ENCODE data around the gene OR7A5.
A peak's percentile ranks its signal among the peaks of the same experiment; 100 is the strongest.
"Not testable (repeated sequence)": the region's sequence is repeated elsewhere in the genome, so short reads cannot be mapped to it uniquely, and the experiment has no call there.

OR7A5 gene

DNA sequence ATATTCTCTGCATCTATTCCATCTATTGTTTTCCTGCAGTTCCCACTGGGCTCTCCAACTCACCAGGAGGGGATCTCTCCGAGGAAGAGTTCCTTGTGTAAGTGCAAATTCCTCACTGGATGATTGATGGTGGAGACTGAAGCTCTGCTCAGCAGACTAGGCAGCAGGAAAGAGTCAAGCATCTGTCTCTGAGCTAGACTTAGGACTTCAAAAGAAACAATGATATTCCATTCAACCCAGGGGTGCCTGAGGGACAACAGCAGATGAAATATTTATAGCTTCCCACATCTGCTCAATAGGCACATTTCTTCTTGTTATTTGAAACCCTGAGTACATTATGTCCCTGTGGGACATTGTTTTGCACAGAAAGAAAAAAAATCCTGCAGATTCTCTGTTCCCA lies at the start of gene OR7A5, which contains the start of gene OR7C1:
Gene OR7A5, minus strand, starts transcription at position 175 of the 400 bp plus-strand sequence. CDS start 6,944 bp downstream, outside the sequence.
Gene OR7C1, minus strand, starts transcription at position 175 of the 400 bp plus-strand sequence. CDS start 35,049 bp downstream, outside the sequence.
- DNase-seq: no peak

DNA sequence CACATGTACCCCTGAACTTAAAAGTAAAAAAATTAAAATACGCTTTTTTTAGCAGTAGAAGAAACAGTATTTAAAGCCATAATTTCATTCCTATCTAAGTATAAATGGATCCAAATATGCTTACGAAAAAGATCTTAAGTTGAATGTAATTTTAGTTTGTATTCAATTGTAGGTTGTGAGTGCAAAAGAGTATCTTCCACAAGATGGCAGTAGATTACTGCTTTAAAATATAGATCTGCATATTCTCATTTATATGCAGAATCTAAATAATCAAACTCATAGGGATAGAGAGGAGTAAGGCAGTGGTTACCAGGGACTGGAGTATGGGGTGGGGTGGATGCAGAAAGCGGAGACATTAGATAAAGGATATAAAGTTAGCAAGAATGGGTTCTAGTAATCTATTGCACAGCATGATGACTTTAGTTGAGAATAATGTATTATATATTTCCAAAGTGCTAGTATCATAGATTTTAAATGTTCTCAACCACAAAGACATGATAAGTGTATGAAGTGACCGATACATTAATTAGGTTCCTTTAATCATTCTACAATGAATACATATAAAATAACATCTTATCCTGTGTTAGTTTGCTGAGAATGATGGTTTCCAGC lies 36.7 kb upstream of the OR7A5 start:
- no peak for DNase-seq

DNA sequence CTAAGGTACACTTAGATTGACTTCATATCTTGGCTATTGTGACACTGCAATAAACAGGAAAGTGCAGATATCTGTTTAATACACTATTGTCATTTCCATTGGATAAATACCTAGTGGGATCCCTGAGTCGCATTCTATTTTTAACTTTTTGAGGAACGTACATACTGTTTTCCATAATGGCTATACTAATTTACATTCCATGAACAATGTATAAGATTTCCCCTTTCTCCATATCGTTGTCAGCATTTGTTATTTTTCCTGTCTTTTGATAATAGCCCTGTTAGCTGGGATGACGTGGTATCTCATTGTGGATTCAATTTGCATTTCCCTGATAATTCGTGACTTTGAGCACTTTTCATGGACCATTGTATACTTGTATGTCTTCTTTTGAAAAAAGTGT lies 33.5 kb upstream of the OR7A5 start:
- DNase-seq: no peak

DNA sequence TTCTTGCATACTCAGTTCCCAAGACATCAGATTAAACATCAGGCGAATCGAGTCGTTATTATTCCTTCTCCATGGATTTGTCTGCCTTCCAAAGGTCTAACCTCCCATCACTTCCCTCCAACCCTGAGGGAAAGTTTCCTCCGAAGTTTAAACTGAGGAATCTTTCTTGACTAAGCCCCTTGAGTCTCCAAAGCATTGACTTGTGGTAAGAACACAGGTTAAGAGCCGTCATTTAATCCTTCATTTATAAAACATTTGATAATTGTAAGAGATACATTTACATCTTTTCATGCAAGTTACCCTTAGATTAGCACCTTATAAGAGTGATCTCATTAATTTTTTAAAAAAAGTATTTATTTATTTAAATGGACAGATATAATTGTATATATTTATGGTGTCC lies 13.8 kb upstream of the OR7A5 start, which contains the start of gene OR7A10:
Gene OR7A10, minus strand, starts transcription at position 101 of the 400 bp plus-strand sequence. CDS start 7,045 bp downstream, outside the sequence.
- no peak for DNase-seq

DNA sequence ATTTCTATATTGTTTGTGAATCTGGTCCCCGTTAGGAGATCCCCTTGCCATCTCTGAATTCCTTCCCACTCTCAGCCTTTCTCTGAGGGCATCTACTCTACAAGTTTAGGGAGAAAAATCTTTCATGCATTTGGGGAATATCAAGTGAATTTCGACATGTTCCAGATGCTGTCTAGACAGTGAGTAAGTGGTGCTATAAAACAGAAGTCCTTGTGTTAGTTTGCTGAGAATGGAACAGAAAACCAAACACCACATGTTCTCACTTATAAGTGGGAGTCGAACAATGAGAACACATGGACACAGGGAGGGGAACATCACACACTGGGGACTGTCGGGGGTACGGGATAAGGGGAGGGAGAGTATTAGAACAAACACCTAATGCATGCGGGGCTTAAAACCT lies 8.6 kb upstream of the OR7A5 start:
- no peak for DNase-seq

DNA sequence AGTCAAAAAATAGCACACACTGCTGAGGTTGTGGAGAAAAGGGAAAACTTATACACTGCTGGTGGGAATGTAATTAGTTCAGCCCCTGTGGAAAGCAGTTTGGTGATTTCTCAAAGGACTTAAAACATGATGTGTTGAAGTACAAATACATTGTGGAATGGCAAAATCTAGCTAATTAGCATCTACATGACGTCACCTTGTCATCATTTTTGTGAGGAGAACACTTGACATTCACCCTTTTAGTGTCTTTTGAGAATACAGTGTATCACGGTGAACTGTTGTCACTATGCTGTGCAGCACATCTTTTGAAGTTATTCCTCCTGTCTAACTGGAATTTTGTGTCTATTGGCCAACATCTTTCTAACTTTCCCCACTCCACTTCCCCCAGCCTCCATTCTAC lies 8.2 kb upstream of the OR7A5 start:
- no peak for DNase-seq

DNA sequence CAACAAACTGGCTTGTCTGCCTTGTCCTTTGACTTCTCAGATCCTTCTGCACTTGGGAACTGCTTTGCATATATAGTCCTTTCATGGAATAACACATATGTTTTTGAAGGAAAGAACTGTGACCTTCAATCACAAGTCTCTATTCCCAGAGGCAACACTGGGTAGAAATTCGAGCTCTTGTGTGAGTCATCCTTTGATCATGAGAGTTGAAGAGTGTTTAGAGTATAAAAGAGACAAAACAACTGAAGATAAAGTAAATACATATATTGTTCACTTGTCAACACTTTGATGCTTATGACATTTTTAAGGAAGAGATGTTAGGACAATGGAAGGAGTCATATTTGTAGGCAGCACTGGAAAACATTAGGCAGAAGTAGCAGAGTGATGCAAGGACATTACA lies 5.2 kb upstream of the OR7A5 start:
- no peak for DNase-seq

DNA sequence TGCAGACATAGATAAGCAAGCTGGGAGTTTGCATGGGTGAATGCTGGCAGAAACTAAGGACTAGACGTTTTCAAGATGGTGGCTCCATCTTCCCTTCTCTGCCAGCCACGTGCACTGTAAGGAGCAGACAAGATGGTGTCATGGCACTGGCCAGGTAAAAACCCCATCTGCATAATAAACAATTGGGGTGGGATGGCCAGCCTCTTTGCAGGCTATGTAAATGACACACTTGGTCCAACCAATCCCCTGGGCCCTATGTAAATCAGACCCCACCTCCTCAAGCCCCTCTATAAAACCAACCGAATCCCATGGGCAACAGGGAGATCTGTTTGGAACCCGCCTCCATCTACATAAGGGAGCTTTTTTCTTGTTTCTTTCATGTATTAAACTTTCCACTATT lies 2.4 kb upstream of the OR7A5 start:
- DNase-seq: no peak

DNA sequence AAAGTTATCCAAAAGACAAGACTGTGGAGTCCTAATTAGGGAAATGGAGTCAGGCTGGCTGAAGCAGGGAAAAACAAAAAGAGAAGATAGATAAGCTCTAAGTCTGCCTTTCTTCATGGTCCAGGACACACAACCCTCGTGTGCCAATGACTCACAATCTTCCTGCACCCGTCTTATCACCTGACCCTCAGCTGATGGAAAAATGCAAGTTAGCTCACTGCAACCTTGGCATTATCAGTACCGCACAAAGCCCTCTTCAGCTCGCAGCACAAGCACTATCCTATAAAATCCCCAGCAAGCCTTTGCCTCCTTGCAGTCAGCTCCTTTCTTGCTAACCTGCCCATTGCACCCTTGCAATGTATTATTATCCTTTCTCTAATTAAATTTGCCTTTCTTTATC lies 4.3 kb downstream of the OR7A5 start:
- no peak for DNase-seq

DNA sequence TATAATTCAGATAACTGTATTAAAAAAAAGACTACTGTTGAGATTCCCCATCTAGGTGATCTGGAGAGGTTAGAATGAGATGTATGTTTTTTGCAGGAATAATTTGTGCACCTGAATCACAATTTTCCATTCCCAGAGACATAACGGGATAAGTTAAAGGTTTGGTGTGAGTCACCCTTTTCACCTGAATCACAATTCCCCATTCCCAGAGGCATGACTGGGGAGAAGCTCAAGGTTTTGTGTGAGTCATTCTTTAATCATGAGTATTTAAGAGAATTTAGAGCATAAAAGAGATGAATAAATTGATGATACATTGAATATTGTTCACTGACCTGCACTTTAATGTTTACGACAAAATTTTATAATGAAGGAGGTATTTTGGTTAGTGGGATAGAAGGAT lies 9.0 kb downstream of the OR7A5 start:
- DNase-seq: no peak

DNA sequence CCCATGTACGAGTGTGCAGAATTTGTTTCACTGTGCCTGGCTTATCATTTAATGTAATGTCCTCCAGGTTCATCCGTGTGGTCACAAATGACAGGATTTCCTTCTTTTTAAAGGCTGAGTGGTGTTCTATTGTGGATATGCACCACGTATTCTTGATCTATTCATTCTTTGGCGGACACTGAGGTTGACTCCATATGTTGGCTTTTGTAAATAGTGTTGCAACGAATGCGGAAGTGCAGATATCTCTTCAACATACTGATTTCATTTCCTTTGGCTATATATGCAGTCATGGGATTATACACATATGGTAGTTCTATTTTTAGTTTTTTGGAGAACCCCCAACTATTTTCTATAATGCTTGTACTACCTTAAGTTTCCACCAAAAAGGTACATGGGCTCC lies 13.0 kb downstream of the OR7A5 start:
- no peak for DNase-seq

DNA sequence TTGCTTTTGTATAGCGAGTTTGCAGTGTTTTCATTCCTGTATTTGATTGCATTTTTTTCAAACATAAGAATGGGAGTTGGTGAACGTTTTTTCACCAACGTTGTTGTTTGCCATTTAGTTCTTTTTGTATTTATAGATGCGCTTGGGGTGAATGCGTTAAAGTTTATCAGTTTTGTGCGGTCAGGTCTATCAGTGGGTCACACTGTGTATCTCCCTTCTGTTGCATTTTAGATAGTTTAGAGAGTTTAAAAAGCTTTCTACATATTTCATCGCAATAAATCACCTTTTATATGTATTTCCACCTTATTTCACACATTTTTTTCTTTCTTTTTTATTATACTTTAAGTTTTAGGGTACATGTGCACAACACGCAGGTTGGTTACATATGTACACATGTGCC lies 16.4 kb downstream of the OR7A5 start:
- DNase-seq: no peak

DNA sequence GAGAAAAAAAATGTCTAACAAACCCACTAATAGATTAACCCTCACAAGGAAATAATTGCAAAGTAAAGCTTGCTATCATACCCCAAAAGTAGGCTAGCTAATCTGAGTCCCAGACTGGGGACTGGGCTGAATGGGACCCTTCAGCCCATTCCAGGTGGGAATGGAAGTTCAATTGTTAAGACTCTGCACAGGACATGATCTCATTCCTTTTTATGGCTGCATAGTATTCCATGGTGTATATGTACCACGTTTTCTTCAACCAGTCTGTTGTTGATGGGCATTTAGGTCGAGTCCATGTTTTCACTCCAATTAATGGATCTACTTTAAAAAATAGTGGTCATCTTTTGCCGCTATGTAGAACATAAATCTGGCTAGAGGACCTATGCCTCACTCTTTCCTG lies 17.9 kb downstream of the OR7A5 start:
- DNase-seq: no peak

DNA sequence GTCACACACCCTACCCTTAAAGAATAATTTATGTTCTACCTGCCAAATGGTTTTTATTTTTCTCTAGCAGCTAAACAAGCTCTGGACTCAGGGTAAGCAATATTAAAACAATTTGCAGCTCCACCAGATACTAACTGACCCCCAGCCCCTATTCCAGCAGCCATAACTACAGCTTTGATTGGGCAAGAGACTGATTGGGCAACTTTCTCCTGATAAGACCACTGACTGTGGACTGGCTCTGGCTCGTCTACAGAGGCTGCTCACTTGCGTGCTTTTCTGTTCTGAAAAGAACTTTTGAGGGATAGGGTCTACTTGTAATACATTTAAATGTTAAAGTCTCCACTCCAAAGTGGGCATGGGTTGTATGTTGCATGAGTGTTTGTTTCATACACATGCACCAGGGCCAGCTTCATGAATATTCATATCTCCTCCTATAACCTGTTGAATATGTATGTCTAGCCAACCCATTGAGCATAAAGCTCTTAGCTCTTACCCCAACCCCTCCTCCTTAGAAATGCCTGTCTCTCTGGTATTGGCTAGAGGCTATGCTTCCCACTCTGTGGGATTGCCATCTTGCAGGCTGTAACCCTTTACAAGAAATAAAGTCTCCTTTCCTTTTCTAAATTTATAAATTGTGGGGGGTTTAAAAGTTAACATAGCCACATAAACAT lies 19.9 kb downstream of the OR7A5 start:
- DNase-seq: no peak

DNA sequence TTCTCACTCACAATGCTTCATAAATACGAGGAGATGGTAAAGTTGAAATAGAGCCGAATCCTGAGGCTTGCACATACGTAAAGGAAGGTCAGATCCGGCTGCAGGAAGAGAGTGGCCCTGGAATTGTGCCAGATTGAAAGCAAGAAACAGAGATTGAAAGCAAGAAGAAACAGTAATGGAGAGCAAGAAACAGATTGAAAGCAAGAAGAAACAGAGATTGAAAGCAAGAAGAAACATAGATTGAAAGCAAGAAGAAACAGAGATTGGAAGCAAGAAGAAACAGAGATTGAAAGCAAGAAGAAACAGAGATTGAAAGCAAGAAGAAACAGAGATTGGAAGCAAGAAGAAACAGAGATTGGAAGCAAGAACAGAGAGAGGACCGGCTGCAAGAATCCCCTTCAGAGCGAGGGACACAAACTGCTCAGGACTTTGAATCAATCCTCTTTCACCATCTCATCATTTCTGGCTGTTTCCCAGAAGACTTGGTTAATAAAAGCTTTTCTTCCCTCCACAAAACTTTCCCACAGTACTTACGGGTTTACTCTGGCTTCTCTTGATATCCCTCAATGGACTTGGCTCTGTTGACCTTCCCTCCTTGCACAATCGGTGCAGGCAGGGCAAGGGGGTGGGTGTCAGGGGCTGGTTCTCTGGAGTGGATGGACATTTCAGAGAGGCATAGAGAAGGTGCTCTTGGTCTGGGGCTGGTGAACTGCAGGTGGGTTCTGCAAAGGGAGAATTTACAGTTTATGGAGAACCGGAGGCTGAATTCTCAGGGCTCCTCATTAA lies 25.5 kb downstream of the OR7A5 start:
- DNase-seq: no peak

DNA sequence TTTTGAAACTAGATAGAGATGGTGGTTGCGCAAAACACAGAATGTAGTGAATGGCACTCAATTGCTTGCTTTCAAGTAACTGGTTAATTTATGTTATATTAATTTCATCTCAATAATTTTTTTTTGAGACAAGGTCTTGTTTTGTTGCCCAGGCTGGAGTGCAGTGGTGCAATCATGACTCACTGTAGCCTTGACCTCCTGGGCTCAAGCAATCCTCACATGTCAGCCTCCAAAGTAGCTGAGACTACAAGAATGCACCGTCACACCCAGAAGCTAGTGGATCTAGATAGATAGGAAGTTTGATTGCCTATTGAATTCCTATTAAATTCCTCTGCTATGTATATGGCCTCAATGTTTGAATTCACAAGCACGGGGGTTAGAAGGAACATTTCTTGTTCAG lies 30.2 kb downstream of the OR7A5 start:
- no peak for DNase-seq

DNA sequence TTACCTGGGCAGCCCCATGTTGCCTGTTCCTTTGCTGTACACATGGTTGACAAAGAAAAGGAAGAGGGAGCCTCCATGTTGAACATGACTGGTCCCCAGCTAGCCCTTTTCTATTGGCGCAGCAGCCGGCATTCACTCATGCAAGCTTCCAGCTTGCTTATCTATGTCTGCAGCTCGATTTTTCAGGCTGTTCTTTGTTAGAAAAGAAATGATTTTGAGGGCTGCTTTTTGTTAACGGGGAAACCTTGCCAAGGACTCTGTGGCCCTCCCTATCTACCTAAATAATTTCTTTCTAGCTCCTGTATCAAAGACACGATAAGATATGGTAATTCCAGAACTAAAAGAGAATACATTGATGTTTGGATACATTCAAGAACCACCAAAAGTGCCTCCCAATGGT lies 36.2 kb downstream of the OR7A5 start:
- no peak for DNase-seq

DNA sequence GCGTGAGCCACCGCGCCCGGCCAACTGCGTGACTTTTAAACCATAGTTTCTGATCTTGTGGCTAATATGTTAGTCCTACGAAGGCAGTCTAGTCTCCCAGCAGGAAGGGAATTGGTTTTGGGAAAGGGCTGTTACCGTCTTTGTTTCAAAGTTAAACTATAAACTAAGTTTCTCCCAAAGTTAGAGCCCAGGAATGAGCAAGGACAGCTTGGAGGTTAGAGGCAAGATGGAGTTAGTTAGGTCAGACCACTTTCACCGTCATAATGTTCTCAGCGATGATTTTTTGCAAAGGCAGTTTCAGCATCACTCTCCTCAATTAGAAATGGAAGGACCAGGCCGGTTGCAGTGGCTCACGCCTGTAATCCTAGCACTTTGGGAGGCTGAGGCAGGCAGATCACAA lies 39.0 kb downstream of the OR7A5 start:
- DNase-seq: no peak

DNA sequence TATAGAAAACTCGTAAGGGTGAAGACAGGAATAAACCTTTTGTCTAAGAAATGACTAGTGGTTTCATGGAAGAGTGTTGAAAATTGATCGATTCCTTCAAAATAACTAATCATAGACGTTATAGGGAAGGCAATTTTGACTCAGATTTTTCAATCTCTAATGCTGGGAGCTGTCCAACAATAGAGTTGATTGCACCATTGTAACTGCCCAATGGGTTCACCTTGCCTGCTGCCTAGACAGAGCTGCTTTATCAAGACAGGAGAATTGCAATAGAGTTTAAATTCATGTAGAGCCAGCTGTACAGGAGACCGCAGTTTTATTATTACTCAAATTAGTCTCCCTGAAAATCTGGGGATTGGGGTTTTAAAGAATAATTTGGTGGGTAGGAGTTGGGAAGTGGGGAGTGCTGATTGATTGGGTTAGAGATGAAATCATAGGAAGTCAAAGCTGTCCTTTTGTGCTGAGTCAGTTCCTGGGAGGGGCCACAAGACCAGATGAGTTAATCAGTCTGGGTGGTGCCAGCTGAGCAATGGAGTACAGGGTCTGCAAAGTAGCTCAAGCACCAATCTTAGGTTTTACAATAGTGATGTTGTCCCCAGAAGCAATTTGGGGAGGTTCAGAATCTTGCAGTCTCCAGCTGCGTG lies 39.8 kb downstream of the OR7A5 start:
- DNase-seq: no peak

DNA sequence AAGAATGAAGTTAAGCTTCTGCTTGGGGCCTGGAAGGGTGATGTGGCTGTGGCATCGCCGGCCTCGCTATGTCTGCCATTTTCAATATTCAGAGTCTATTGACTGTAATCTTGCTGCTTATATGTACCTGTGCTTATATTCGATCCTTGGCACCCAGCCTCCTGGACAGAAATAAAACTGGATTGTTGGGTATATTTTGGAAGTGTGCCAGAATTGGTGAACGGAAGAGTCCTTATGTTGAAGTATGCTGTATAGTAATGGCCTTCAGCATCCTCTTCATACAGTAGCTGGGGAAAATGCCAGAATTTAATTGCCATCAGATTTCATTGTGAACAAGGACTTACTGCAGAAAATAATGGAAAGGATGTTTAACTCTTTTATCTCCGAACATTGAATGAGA lies 42.7 kb downstream of the OR7A5 start:
- DNase-seq: not testable (repeated sequence)

DNA sequence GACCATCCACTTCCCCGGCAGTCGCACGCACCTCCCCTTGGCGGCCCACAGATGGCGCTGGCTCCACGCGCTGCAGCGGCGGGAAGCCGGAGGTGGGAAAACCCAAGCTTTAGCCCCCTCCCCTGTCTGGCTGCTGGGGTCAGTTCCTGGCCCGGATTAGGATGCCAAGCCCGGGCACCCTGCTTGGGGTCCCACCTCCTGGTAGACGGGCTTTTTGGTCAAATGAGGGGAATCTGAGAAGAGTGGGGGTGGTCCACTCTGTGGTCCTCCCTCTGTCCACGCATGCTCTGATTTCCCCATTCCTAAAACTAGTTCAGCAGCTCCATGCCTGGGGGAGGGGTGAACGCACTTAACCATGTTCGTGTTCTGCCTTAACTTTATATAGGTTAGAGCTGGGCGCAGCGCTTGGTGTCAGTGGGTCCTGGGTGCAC lies 48.5 kb downstream of the OR7A5 start:
- peak; percentile 34 to 47 for DNase-seq

DNA sequence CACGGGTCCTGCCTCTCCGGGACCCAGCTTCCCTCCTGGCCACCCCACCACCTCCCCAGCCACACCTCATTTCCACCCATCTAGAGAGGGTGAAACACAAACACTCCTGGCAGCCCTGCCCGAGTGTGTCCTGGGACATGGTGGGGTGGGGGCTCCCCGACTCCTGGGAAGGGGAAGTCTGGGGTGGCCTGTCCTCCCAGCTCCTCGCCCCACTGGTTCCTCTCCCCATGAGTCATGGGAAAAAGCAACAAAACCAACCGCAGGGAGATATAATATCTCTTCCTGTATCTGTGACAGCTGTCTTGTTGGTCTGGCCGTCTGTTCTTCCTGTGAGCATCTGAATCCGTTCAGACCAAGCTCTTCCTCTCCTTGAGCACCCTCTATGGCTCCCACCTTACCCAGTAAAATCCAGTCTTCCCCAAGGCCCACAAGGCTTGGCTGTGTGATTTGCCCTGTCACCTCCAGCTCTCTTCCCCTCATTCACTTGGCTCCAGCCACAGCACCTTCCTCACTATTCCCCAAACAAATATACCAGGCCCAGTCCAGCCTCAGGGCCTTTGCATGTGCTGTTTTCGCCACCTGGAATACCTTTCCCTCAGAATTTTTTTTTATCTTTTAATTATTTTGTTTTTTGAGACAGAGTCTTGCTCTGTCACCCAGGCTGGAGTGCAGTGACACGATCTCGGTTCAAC lies 49.7 kb downstream of the OR7A5 start:
- DNase-seq: peak; percentile 15 to 30

DNA sequence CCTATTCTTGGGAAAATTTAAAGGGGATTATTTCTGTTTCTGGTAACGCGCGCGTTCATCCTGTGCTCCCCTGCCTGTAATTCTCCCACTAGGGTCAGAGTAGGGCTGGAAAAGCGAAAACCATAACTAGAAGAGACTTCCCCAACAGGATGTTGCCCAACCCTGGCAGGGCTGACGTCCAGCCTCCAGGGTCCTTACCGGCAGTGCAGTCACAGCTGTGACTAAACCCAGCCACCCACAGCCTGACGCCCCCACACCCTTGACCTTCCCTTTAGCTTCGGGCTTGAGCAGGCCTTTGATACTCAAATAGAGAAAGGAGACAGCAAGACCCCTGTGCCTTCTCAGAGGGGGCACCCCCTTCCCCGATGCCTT lies 50.3 kb downstream of the OR7A5 start:
- peak; percentile 31 to 47 for DNase-seq

All from activated CD4-positive, alpha-beta T cell treated with anti-CD3 and anti-CD28 coated beads, Interleukin-2, amount 50 U/mL, for 48 hours (primary cell).